Measurements from ENCODE around the gene SOX6.
"Not testable (repeated sequence)": the region's sequence is repeated elsewhere in the genome, so short reads cannot be mapped to it uniquely, and the experiment has no call there.

SOX6 gene

DNA sequence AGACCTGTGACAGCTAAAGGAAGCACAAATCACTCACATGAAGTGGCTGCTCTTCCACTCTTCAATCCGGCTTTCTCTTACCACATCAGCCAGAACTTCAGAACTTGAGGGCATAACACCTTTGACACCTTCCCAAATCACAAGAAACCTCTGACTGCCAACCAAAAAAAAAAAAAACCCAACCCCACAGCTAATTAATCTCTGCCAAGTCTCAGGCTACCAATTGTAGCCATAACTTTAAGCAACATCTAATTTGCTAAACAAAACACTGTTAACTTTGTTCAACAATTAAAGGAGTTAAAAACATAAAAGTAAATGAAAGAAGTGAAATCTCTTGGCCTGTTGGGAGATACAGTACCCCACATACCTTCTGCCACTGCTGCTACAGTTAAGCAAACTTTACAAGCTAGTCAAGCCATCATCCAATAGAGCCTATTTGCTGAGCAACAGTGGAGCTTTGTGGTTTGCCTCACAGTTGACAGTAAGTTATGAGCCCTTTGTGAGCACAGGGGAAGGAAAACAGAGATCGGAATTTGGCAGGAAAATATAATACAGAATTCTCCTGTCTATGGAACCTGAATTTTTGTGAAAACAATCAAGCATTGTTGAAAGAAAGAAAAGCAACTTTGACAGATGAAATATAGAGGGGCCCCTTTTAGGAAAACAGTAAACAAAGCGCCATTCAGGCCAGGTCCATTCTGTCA lies at the start of gene SOX6:
Gene SOX6 (minus strand): TSS at position 490 of the 704 bp plus-strand sequence. CDS start 15,298 bp downstream, outside the sequence.
- in situ Hi-C loops (cut with HindIII; ENCODE audit: low pct_unique_long_range_greater_than_20kb, low sequenced_read_pairs), result no loop called here
- TF ChIP-seq JUND (IDR thresholded peaks at IDR 0.05; ENCODE audit: low read depth), result no peak
- peak in 1 of 2 experiments; percentile 66 for DNase-seq (ENCODE audit: low read depth in 1 of 2, low spot score in 1 of 2)

DNA sequence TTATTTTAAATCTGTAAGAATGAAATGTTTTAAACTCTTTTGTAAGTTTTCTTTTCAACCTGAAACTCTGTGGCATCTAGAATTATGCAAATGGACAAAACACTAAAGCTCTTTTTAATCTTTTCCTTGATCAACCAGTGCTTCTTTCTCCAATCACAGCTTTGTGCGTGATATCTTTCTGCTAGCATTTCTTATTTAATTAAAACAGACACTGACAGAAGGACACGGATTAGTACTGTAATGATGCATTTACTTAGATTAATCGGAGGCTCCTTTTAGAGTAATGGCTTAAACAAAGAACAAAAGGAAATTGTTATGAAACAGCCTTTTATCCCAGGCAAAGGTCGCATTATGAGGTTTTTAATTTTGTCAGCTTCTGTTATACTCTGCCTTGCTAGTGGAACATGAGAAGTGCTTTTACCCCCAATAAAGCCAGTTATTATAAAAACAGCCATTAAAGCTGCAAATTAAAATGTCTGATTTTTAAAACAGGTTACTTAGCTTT lies 48.5 kb upstream of the SOX6 start:
- in situ Hi-C loops (cut with HindIII; ENCODE audit: low pct_unique_long_range_greater_than_20kb, low sequenced_read_pairs), result no loop called here
- TF ChIP-seq JUND (IDR thresholded peaks at IDR 0.05; ENCODE audit: low read depth), result no peak
- no peak for DNase-seq (ENCODE audit: low read depth in 1 of 2, low spot score in 1 of 2)

- DNase-seq (ENCODE audit: low read depth in 1 of 2, low spot score in 1 of 2), result no peak
- in situ Hi-C loops (cut with HindIII; ENCODE audit: low pct_unique_long_range_greater_than_20kb, low sequenced_read_pairs), result no loop called here
- no peak for TF ChIP-seq JUND (IDR thresholded peaks at IDR 0.05; ENCODE audit: low read depth)
Measured at GRCh38 chr11:16403851-16404250, 47.5 kb upstream of the SOX6 start.

- no peak for DNase-seq (ENCODE audit: low read depth in 1 of 2, low spot score in 1 of 2)
- no peak for TF ChIP-seq JUND (IDR thresholded peaks at IDR 0.05; ENCODE audit: low read depth)
- in situ Hi-C loops (cut with HindIII; ENCODE audit: low pct_unique_long_range_greater_than_20kb, low sequenced_read_pairs), result no loop called here
Measured at GRCh38 chr11:16403448-16403803, 47.1 kb upstream of the SOX6 start.

DNA sequence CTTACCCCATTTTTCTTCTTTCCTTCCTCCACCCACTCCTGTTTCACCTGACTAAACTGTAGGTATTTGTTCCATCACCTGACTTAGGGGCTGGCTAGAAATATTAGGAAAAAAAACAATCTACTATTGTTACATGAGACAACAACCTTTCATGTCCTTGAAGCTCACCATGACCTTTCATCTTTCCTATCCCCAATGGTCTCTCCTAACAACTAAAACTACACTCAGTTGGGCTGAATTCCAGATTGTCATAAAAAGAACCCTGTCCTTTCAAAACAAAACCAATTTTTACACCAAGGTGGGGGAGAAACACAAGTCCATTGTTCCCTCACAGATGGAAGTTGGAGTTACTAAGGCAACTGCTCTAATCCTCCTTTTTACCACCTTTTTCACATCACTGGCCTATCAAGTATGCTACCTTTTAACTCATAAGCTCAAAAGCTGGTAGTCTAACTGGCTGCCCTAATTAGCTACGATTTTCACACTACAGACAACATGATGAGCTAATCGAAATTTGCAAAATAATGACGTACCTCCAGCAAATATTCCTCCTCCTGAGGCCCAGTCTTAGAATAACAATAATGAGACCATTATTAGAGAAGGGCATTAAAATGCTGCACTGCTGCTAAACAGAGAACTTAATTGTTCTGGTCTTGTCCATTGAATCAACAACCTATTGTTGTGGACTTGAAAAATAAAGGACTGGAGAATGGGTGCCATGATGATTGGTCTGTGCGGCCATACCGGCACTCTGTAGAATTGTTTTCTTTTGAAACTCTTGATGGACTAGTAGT lies 46.5 kb upstream of the SOX6 start:
- in situ Hi-C loops (cut with HindIII; ENCODE audit: low pct_unique_long_range_greater_than_20kb, low sequenced_read_pairs), result no loop called here
- no peak for DNase-seq (ENCODE audit: low read depth in 1 of 2, low spot score in 1 of 2)
- TF ChIP-seq JUND (IDR thresholded peaks at IDR 0.05; ENCODE audit: low read depth), result no peak

DNA sequence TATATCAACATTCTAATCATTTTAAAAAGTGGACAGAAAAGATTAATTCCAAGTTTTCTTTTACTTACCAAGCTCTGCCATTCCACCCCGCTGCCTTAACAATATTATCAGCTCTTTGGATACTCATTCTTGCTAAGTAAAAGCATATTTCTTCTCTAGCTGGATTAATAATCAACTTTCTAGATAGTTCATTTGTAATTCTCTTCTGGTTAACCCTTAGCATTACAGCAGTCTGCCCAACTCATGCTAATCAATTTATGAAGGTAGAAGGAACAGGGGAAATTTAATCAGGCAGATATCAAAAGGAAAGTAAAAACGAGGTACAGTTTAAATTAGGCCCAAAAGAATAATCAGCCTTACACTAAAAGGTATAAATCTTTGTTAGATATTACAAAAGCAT lies 41.0 kb upstream of the SOX6 start:
- in situ Hi-C loops (cut with HindIII; ENCODE audit: low pct_unique_long_range_greater_than_20kb, low sequenced_read_pairs), result no loop called here
- no peak for TF ChIP-seq JUND (IDR thresholded peaks at IDR 0.05; ENCODE audit: low read depth)
- no peak for DNase-seq (ENCODE audit: low read depth in 1 of 2, low spot score in 1 of 2)

GRCh38 chr11:16395601-16396000 lies 39.3 kb upstream of the SOX6 start:
- no peak for DNase-seq (ENCODE audit: low read depth in 1 of 2, low spot score in 1 of 2)
- no peak for TF ChIP-seq JUND (IDR thresholded peaks at IDR 0.05; ENCODE audit: low read depth)
- in situ Hi-C loops (cut with HindIII; ENCODE audit: low pct_unique_long_range_greater_than_20kb, low sequenced_read_pairs), result no loop called here

GRCh38 chr11:16394947-16395346 lies 38.6 kb upstream of the SOX6 start:
- in situ Hi-C loops (cut with HindIII; ENCODE audit: low pct_unique_long_range_greater_than_20kb, low sequenced_read_pairs), result no loop called here
- peak in 1 of 2 experiments; percentile 7 for DNase-seq (ENCODE audit: low read depth in 1 of 2, low spot score in 1 of 2)
- TF ChIP-seq JUND (IDR thresholded peaks at IDR 0.05; ENCODE audit: low read depth), result no peak

GRCh38 chr11:16393340-16393739 lies 37.0 kb upstream of the SOX6 start:
- in situ Hi-C loops (cut with HindIII; ENCODE audit: low pct_unique_long_range_greater_than_20kb, low sequenced_read_pairs), result no loop called here
- TF ChIP-seq JUND (IDR thresholded peaks at IDR 0.05; ENCODE audit: low read depth), result no peak
- DNase-seq (ENCODE audit: low read depth in 1 of 2, low spot score in 1 of 2), result no peak

DNA sequence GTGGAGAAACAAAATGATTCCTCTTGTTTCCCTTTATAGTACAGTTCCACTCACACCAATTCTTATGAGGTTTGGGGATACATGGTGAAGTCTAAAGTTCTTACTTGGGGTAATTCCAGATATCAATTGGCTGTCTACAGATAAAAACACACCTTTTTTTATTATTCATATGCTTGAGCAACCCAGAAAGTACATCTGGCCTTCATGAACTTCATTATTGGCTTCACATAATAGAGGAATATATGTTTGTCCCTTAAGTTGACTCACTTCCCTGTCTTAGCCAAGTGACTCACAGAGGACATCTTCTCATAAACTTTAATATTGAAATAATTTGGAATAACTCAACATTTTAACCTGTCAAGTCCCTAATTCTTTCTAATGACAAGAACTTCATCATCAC lies 36.3 kb upstream of the SOX6 start:
- no peak for DNase-seq (ENCODE audit: low read depth in 1 of 2, low spot score in 1 of 2)
- in situ Hi-C loops (cut with HindIII; ENCODE audit: low pct_unique_long_range_greater_than_20kb, low sequenced_read_pairs), result no loop called here
- TF ChIP-seq JUND (IDR thresholded peaks at IDR 0.05; ENCODE audit: low read depth), result no peak

DNA sequence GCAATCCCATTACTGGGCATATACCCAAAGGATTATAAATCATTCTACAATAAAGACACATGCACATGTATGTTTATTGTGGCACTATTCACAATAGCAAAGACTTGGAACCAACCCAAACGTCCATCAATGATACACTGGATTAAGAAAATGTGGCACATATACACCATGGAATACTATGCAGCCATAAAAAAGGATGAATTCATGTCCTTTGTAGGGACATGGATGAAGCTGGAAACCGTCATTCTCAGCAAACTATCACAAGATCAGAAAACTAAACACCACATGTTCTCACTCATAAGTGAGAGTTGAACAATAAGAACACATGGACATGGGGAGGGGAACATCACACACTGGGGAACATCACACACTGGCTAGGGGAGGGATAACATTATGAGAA lies 34.5 kb upstream of the SOX6 start:
- DNase-seq (ENCODE audit: low read depth in 1 of 2, low spot score in 1 of 2); in situ Hi-C loops (cut with HindIII; ENCODE audit: low pct_unique_long_range_greater_than_20kb, low sequenced_read_pairs): not testable (repeated sequence)

DNA sequence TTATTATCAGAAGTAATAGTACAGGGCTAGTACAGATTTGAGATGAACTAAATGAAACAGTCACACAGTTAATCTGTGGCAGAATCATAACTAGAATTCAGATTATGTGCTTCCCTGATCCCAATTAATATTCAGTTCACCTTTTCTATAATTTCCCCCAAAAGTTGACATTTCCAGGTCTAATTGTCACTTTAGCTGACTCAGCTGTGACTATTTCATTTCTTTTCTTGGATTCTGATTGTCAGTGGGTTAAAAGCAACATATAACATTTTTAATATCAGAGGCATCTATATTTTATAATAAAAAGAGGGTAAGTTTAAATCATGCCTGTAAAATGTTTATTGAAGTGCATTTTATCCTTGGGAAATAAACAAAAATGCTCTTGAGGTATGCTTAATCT lies 28.8 kb upstream of the SOX6 start:
- no peak for DNase-seq (ENCODE audit: low read depth in 1 of 2, low spot score in 1 of 2)
- in situ Hi-C loops (cut with HindIII; ENCODE audit: low pct_unique_long_range_greater_than_20kb, low sequenced_read_pairs), result no loop called here
- TF ChIP-seq JUND (IDR thresholded peaks at IDR 0.05; ENCODE audit: low read depth), result no peak

DNA sequence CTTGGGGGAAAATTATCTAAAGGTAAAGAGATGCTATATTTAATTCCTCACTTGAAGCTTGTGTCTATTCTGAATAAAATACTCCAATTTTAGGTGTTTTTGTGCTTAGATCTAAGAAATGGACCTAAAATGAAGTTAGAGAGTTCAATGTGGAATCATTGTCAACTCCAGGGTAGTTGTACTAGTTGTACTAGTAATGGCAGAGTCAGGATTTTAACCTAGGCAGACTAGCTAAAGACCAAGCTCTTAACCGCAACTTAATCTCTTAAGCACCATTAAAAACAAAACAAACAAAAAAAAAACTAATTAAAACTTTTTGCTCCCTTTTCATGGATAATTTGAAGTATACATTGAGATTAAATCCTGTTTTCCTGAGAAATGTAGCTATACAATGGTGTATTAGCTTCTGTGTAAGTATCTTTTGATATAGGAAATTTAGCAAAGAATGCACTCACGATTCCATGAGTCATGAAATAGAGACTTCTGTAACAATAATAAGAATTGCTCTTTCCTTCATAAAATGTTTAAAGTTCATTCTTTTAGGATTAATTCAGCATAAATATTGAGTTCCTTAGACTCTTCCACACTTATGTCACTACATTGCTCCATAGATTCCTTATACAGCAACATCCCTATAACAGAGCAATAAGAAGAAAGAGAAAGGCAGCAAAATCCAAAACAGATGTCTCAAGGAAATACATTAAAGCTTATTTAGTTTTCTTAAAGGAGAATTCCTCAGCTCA lies 26.5 kb upstream of the SOX6 start:
- no peak for DNase-seq (ENCODE audit: low read depth in 1 of 2, low spot score in 1 of 2)
- TF ChIP-seq JUND (IDR thresholded peaks at IDR 0.05; ENCODE audit: low read depth), result no peak
- in situ Hi-C loops (cut with HindIII; ENCODE audit: low pct_unique_long_range_greater_than_20kb, low sequenced_read_pairs), result no loop called here

Measured in T47D (cell line).